Measurements from ENCODE around the gene TFIP11.

TFIP11 gene

GRCh38 chr22:26503758-26504157, 8.5 kb downstream of the TFIP11 start:
- DNase-seq (ENCODE audit: low read depth): no peak

GRCh38 chr22:26502688-26503561, 9.3 kb downstream of the TFIP11 start:
- DNase-seq (ENCODE audit: low read depth): no peak

- DNase-seq (ENCODE audit: low read depth): no peak
These were observed 10.3 kb downstream of the TFIP11 start for GRCh38 chr22:26501996-26502395.

- DNase-seq (ENCODE audit: low read depth): no peak
These were observed 13.0 kb downstream of the TFIP11 start for GRCh38 chr22:26499188-26499703.

- no peak for DNase-seq (ENCODE audit: low read depth)
These were observed 15.8 kb downstream of the TFIP11 start for GRCh38 chr22:26496456-26496855.

- no peak for DNase-seq (ENCODE audit: low read depth)
These were observed 17.8 kb downstream of the TFIP11 start for GRCh38 chr22:26494506-26494905.

- DNase-seq (ENCODE audit: low read depth): no peak
These were observed 20.1 kb downstream of the TFIP11 start for GRCh38 chr22:26492220-26492619.

GRCh38 chr22:26489447-26490036, 22.7 kb downstream of the TFIP11 start:
- no peak for DNase-seq (ENCODE audit: low read depth)

GRCh38 chr22:26487996-26488395, 24.3 kb downstream of the TFIP11 start:
- DNase-seq (ENCODE audit: low read depth): no peak

- no peak for DNase-seq (ENCODE audit: low read depth)
These were observed 25.9 kb downstream of the TFIP11 start for GRCh38 chr22:26486394-26486793.

GRCh38 chr22:26485806-26486390, 26.4 kb downstream of the TFIP11 start:
- DNase-seq (ENCODE audit: low read depth): no peak

- DNase-seq (ENCODE audit: low read depth): no peak
These were observed 27.3 kb downstream of the TFIP11 start for GRCh38 chr22:26485013-26485412.

GRCh38 chr22:26484360-26484706, 27.9 kb downstream of the TFIP11 start:
- DNase-seq (ENCODE audit: low read depth): no peak

GRCh38 chr22:26483439-26484359, 28.6 kb downstream of the TFIP11 start, which contains the start of the genes HPS4 and SRRD:
Gene HPS4 (minus strand): TSS chr22:26483783. CDS start chr22:26481762, 2,021 bp downstream.
Gene SRRD (plus strand): TSS chr22:26483877. CDS start chr22:26483891, 14 bp downstream.
- no peak for DNase-seq (ENCODE audit: low read depth)

GRCh38 chr22:26483043-26483438, 29.2 kb downstream of the TFIP11 start:
- DNase-seq (ENCODE audit: low read depth): no peak

- DNase-seq (ENCODE audit: low read depth): no peak
These were observed 30.1 kb downstream of the TFIP11 start for GRCh38 chr22:26482161-26482560.

- no peak for DNase-seq (ENCODE audit: low read depth)
These were observed 30.6 kb downstream of the TFIP11 start for GRCh38 chr22:26481694-26482093.

GRCh38 chr22:26481112-26481693, 31.1 kb downstream of the TFIP11 start:
- no peak for DNase-seq (ENCODE audit: low read depth)

- DNase-seq (ENCODE audit: low read depth): no peak
These were observed 31.7 kb downstream of the TFIP11 start for GRCh38 chr22:26480611-26480932.

GRCh38 chr22:26479792-26480610, 32.3 kb downstream of the TFIP11 start:
- DNase-seq (ENCODE audit: low read depth): no peak
